Amygdala (tissue), 56 donors: Measurements from ENCODE around the gene ATP1B1.

Source experiments
- DNase-seq, 56 donors: peaks; one replicate each; lab custom pipeline; 2025; lab: John Stamatoyannopoulos, UW

Gene ATP1B1

DNA sequence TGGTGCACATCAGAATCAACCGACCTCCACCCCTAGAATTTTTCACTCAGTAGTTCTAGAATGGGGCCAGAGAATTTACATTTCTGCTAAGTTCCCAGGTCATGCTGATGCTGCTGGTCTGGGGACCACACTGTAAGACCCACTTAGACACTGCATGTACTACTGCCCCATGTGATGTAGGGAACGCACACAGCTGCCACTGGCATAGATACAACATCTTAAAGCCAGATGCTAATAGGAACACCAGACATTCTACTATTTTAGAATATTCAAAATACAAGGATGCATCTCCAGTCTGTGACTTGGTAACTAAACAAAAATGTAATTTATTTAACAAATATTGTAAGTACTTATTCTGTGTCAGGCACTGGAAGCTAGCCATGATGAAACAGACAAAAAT lies 14.1 kb upstream of the ATP1B1 start:
- peak in 1 of 56 donors; percentile 23 for DNase-seq

DNA sequence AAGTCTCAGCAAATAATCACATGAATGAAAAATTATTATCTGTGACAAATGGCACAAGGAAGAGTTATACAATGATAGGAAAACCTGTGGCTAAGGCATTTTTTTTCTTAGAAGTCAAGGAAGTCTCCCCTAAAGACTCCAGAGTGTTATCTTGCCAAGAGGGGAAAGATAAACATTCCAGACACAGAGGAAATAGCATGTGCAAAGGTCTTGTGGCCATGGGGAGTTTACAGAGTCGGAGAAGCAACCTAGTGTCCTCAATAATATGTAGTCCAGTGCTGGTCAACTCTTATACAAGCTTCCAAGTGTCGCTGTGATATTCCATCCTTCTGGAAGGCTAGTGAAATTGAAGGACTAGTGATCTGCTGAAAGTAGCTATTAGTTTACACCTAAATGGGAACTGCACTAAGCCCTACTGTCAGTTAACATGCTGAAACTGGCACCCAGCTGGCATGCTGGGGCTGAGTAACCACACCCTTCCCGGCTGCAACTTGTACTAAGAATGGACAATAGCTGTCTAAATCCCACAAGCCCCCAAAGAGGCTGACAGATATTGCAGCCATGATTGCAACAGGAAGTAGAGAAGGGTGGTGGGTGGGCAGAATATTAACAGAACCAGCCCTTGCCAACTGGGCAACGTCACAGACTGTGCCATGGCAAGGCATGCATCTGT lies 11.5 kb upstream of the ATP1B1 start:
- no peak for DNase-seq

DNA sequence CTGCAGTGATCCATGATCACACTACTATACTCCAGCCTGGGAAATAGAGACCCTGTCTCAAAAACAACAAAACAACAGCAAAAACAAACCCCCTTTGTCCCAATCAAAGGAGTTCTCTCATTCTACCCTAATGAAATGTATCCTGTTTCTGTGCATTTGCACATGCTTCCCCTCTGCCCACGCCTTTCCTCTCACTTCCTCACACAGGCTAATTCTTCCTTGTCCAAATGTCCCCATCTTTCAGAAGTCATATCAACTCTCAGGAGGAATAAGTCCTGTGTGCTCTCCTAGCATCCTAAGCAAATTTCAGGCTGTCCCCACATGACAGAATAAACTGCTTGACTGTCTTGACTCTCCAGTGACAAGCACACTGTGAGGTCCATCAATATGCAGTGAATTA lies 8.1 kb upstream of the ATP1B1 start:
- DNase-seq = no peak

DNA sequence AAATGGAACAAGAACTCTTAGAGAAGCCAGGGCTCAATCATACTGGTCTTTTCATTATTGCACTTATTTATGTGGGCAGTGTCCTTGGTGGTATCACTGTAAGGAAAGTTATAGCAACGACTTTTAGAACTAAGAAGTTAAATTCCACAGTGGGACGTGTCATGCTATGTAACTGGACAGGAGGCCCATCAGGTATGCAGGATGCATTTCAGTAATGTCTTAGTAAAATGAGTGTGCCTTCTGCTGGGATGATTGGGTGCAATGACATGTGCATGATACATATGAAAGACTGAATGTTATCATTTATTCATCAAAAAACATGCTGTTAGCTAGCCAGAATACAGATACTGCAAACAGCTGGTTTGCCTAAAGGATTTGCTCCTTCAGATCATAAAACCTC lies 6.9 kb upstream of the ATP1B1 start:
- no peak for DNase-seq

DNA sequence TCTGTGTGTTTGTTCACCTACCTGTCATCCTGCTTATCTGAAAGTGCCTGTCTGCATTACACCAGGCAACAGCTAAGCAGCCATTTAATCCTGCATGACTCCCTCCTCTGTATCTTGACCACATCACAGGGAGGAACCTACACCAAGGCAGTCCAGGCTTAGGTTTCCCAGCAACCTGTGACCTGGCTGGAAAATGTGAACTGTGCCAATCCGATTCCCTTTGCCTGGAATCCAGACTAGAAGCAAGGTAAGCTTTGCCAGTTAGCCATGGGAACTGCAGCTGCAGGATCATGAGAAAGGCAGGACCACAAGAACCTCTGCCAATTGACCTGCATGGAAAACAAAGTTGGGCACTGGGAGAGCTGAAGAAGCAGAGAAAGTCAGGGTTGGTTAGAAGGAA lies 6.3 kb upstream of the ATP1B1 start:
- DNase-seq = no peak

DNA sequence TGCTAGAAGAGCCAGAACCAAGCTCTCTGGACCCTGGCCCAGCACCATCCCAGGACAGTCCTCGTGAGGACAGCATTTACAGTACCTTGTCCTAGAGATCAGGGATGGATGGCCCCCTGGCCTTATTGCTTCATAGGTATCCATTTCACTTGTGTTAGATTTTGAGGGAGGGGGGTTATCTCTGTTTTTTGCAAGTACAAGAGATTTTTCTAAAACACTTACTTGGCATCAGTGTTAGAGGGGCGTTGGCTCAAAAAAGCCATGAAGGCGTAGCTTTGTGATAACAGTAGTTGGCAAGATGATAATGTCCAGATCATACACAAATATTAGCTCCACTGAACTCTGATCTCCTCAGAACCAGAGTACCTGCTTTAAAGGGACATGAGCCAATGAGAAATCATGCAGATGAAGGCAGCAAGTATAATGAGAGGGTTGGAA lies 5.8 kb upstream of the ATP1B1 start:
- no peak for DNase-seq

DNA sequence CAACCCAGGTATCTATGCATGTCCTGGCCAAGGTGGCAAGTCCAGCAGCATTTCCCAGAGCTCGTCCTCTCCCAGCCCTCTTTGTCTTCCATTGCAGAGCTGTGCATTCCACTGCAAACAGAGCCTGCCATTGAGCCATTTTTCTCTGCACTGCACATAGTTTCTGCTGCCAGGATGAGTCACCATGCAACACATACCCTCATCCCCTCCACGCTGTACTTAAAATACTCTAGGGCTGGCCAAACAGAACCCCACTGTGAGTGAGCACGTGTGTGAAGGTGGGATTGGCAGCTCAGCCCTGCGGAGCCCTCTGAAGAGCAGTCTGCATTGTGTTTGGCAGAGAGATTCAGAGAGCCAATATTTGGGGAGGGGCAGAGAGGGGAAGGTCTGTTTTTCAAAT lies 3.9 kb upstream of the ATP1B1 start:
- peak in 37 of 56 donors; percentile 24 to 76 (median 52) for DNase-seq

DNA sequence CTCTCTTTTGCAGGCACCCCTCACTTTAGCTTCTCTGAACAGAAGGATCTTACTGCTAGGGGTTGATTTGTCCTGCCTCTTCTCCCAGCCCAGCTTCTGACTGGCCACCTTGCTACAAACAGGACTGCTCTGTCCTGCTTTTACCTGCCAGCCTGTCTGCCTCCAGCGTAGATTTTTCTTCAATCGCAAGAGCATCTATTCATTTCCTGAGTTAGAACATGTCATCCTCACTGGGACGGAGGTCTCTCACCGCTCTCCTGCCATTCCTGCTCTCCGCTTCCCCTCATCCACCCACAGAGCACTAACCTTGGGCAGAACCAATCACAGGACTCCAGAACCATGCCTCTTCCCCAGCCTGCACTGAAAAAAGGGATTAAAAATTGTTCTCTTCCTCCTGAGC lies 3.5 kb upstream of the ATP1B1 start:
- peak in 1 of 56 donors; percentile 61 for DNase-seq

DNA sequence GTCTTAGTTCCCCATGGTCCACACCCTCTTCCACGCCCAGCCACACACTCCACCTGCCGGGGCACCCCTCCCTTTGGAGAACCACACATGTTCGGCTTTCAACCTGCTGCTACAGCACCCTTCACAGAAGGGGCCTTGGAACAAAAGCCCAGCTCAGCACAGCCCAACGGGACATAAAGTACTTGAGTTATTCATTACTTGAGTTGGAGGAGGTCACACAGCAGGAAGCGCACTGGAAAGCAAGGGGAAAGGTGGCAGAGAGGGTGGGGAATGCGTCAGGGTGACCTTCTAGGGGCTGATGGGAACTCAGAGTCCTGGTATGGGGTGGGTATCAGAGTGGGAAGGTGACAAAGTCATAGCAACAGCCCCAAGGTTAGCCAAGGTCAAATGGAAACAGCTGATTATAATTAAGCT lies 3.0 kb upstream of the ATP1B1 start:
- peak in 1 of 56 donors; percentile 30 for DNase-seq

DNA sequence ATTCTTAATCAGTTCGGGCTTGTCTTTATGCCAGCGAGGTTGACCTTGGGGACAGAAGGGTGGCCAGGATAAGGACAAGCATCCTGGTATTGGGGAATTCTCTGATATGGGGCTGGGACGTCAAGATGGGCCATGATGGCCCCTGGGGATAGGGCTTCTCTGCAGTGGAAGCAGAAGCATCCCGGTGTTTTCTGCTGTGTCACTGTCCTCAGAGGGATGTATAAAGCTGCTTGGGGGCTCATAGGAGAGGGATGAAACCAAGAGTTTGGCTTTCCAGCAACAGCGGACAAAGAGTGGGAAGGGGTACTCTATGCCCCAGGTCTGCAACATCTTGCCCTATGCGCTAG lies 1.4 kb upstream of the ATP1B1 start:
- DNase-seq = peak in 3 of 56 donors; percentile 51 to 69 (median 63)

DNA sequence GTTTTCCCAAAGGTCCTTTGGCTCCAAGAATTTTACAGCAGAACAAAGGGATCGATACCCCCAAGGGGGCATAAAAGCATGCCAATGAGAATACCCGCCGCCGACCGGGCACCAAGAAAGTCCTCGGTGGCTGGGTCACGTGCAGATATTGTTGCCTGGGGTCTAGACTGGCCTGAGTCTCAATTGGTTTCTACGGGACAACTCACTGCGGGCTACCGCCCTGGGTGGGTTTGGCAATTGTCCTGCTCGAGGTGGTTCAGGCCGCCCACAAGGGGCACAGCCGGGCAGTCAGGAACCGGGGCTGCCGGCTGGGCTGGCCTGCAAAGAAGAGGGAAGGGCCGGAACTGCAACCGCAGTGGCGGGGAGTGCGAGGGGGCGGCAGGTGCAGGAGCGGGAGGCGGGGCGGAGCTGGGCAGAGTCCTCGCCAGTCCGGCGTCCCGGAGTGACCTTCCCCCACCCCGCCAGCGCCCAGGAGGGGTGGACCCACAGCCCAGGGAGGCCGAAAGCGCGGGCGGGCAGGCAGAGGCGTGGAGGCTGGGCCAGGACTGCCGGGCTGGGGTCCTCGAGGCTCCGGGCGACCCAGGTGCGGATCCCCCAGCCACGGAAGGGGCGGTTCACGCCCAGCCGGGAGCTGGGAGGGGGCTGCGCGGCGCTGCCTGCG lies 926 bp upstream of the ATP1B1 start:
- peak in 48 of 56 donors; percentile 36 to 90 (median 77) for DNase-seq

DNA sequence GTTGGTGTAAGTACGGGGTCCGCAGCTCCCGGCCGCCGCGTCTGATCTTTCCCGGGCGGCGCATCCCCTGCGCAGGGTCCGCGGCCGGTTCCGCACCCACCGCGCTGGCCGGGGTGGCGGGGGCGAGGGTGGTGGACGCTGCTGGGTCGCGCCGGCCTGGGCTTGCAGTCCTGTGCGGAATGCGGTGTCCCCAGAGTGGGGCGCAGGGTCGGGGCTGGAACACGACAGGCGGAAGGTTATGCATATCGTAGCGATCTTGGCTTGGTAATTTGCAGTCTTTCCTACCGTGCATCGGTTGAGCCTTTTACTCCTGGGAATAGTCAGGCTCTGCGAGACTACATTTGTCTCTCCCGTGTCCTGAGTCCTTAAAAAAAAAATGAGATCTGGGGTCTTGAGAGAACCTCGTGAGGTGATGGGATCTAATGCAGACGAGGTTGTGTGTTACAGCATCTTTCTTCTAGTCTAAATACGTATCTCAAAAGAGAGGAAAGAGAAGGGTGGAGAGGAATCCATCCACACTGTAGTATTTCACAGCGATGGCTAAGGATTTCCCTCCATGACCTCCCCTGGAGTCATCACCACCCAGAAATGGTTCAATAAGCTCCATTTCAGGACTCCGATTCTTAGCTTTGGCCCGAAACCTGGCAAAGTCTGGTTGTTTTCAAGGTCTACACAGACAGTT lies 572 bp downstream of the ATP1B1 start:
- peak in 1 of 56 donors; percentile 41 for DNase-seq

DNA sequence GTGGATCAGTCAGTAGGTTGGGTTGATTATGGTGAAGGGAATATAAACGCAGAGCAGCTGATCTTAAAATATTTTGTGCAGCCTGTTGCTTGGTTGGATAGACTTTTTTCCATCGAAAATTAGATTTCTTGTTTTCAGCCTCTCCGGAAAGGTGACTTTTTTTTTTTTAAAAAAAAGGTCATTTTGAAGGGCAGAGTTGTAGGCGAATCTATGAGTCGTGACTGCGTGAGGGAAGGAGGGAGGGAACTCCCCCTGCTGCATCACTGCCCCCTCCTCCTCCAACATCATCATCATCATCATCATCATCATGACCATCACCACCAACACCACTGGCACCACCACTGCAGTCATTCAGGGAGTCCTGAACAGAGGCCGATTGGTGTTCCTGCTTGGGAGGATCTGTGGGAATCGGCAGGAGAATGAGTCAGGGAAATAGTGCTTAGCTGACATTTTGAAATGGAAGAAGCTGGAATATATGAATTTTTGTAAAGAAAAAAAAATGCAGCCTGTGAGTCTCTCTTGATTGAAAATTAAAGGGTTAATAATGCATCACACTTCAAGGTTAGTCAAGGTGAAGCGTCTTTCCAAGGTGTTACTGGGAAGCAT lies 1.2 kb downstream of the ATP1B1 start:
- DNase-seq = peak in 17 of 56 donors; percentile 21 to 65 (median 35)

DNA sequence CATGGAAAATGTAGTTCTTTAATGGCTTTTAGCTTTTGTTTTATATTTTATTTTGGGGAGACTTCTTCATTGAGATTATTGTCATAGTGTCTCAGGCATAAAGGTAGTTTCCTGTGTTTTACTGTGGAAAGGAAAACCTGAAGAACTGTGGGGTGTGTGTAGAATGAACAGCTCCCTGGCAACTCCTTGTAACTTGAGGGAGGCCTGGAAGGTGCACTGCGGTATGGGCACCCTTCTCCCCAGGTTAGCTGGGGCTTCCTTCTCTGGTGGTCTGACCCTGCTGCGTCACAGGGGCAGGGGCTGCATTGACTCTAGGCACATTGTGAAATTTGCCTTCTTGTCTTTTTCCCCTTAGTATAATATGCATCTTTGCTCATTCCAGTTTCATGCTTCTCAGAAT lies 1.7 kb downstream of the ATP1B1 start:
- no peak for DNase-seq

DNA sequence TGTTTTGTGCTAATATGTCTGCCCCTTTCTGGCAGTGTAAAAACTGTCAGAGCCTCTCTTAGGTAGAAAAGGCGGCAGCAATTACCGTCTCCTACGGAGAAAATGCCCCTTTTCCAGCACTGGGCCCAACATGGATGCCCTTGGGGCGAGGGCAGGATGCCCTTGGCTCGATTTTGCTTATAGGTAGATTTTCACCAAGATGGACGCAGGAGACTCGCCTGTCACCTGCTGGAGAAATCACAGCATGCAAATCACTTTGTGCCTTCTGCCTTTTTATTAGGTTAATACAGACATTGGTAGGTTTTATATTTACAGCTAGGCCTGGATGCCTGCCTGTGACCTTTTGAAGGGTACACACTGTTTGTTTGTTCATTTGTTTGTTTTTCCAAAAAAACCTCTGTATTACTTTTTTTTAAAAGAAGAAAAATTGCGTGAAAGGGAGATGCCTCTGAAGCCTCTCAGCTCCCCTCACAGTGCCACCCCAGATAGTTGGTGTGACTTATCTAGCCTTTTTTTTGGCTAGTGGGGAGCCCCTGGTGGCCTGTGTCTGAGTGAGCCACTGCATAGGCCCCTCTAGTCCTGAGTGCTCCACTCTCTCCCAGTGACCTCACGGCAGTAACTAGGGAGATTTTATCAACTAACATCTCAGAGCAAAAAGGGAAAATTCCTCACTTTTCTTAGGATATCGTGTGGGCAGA lies 2.5 kb downstream of the ATP1B1 start:
- peak in 22 of 56 donors; percentile 17 to 71 (median 41) for DNase-seq

DNA sequence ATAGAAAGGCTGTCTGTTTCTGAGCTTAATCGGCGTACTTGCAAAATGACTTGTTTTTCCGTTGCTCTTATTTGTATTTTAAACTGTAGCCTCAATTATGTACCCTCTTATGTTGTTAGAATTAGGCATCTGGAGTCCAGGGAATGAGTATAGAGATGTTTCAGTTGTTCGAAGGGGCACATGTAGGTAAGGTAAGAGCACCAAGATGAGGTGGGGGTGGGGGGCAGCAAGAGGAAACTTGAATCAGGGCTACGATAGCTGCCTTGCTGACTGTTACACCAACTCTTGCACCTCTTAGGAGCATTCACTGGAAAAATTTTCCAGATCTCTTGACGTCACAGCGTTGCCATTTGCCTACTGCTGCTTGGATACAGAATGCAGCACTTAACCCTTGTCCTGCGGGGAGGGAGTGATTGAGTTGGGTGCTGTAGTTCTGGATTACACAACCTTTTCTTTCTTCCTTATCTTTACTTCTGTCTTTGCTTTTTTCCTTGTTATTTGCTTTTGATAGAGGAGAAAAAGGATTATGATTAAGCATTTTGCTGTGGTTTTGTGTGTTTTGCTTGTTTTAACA lies 3.2 kb downstream of the ATP1B1 start:
- peak in 35 of 56 donors; percentile 24 to 78 (median 48) for DNase-seq

DNA sequence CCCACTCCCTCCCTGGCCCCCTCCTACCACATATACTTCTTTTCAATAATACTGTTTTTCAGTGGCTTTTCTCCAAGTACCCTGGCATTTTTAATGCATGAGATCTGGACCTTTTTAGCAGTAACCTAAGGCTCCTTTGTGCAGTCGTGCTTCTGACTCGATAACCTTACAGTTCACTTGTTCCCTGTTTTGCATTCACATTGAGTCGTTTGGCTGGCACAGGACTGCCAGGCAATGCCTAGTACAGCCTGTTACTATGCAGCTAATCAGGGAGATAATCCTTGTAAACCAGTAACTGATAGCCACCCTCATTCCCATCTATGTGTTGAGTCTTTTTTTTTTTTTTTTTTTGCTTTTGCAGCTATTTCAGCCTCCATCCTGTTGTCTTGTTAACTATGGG lies 3.7 kb downstream of the ATP1B1 start:
- DNase-seq = peak in 2 of 56 donors; percentile 24 to 38

DNA sequence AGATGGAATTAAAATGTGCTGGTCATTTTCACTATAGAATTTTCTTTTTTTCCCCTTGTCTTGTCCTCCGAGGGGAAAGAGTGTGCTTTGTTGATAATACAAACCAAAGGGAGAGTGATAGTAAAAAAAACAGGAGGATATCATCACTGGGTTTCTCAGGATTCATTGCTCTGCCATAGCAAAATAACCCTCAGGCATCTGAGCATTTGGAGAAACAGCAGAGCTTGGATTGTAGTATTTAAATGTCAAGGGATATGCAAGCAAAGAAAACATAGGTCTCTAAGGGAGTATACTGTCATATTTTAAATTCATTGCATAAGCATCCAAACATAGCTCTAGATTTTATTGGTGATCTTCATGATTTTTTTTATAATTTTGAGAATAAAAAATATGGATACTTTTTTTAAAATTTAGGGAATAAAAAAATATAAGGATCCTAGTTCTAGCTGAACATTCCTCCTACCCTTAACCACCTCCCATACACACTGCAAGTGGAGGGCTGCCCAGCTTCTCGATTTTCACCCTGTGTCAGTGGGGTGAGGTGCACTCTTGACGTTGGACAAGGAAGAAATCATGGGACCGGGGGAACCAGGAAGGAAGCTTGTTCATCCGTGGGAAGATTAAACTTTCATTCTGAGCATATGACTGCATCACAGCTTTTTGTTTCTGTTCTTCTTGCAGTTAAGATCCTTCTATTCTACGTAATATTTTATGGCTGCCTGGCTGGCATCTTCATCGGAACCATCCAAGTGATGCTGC lies 4.4 kb downstream of the ATP1B1 start:
- peak in 1 of 56 donors; percentile 14 for DNase-seq

DNA sequence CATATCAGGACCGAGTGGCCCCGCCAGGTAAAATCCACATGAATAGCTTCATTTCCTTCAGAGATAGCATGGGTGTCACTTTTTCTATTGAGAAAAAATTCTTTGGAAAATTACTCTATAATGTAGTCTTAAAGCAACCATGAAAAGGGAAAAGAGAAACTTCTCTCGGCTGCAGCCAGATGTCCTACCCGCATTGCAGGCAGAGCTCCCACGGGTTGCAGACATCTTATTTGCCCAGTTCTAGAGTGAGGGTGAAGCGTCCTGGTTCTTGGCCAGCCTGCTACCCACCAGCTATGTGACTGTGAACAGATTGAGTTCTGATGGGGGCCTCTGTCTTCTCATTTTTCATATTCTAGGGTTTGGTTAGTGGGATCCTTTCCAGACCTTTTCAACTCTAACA lies 5.0 kb downstream of the ATP1B1 start:
- DNase-seq = no peak

DNA sequence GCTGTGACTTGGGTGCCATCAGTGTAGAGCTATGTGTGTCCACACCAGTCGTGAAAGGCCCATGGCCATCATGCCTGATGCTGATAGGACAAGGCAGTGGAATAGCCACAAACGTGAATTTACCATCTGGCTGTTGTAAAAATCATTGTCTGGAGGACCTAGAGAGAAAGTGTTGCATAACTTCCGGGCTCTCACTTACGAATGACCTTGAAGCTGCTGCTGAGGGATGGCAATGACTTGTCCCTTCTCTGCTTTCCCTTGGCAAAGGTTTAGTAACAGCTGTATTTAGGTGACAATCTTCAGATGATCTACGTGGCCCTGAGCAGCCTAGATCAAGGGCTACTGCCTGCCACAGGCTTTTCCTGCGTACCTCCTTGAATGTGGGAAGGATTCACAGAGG lies 5.8 kb downstream of the ATP1B1 start:
- no peak for DNase-seq
